ENCODE data around the gene C20orf204. TPM values are rescaled to one million over a fixed set of nuclear protein-coding genes. Genes with fewer than 3 reads are reported as not detected.
A peak's percentile ranks its signal among the peaks of the same experiment; 100 is the strongest.

Gene C20orf204
- total and polyA plus RNA-seq, 7 donors = under 0.01 to 1.7 (median 0.41) TPM; not detected in 2

DNA sequence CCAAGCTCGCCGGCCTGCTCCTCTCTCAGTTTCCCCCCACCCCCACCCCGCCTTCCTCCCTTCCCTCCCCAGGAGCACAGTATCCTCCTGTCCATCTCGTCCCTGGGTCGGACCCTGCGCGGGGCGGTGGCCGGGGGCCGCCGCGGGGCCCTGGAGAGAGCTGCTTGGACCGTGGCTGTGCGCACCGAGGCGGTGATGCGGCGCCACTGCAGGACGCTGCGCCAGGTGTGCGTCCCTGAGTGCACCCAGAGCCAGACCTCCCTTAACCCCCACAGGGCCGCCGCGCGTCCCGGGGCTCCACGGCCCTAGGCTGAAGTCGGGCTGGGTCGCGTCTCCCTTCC lies 2.2 kb downstream of the C20orf204 start:
- TF ChIP-seq EP300 (IDR thresholded peaks at IDR 0.05) (no peak), POLR2A (IDR thresholded peaks at IDR 0.05) (no peak), POLR2AphosphoS5 (IDR thresholded peaks at IDR 0.05) (no peak)
- TF ChIP-seq, protein P1, sequence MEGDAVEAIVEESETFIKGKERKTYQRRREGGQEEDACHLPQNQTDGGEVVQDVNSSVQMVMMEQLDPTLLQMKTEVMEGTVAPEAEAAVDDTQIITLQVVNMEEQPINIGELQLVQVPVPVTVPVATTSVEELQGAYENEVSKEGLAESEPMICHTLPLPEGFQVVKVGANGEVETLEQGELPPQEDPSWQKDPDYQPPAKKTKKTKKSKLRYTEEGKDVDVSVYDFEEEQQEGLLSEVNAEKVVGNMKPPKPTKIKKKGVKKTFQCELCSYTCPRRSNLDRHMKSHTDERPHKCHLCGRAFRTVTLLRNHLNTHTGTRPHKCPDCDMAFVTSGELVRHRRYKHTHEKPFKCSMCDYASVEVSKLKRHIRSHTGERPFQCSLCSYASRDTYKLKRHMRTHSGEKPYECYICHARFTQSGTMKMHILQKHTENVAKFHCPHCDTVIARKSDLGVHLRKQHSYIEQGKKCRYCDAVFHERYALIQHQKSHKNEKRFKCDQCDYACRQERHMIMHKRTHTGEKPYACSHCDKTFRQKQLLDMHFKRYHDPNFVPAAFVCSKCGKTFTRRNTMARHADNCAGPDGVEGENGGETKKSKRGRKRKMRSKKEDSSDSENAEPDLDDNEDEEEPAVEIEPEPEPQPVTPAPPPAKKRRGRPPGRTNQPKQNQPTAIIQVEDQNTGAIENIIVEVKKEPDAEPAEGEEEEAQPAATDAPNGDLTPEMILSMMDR (IDR thresholded peaks at IDR 0.05) = no peak
- peaks cover 0 to 40% (median 33%) of the 10 kb centered on the region in 4 donors for H3K4me1 ChIP-seq
- 1 to 2% methylated on average over 30 of the region's 30 CpGs for WGBS, 2 donors
- H3K36me3 ChIP-seq = peaks cover 0 to 22% (median 4%) of the 10 kb centered on the region in 4 donors
- DNase-seq = no peak
- peak overlapping the region in 3 of 4 donors; percentile 42 to 54 (median 52) for H3K4me3 ChIP-seq
- H3K9me3 ChIP-seq = no peaks in the 10 kb centered on the region
- intact Hi-C loops (cut with DNase I) = loop anchor here (2.0 kb wide), 1 partner anchor 83 kb away; no protein-coding TSS in a partner anchor
- H3K27ac ChIP-seq = peak overlapping the region in 3 of 4 donors; percentile 38 to 58 (median 58)
- H3K27me3 ChIP-seq = peaks cover 44 to 67% (median 66%) of the 10 kb centered on the region in 3 donors

DNA sequence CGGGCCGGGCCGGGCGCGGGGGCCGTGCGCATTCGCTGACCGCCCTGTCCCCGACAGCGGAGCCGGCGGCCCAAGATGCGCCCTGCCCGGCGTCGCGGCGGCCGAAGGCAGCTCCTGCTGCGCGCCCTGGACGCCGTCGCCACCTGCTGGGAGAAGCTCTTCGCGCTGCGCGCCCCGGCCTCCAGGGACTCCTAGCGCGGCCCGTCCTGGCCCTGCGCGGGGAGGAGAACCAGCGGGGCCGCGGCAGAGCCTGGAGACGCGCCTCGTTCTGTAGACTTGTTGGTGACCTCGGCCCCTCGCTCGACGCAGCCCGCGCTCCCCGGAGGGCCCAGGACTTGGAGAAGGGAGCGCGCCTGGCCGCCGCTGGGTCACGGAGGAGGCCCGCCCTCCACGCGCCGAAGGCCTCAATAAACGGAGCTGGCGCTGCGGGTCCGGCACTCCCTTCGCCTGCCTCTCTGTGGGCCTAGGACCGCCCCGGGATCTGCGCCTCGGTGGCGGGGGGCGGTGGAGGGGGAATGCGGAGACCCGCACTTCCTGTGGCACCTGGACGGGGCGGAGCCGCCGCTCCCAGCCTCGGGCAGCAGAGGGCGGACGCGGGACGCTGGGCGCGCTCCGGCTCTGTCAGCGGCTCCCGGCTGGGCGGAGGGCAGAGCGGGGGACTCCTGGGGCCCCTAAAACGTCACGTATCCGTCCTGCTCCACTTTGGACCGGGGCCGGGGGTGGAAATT lies 2.7 kb downstream of the C20orf204 start:
- Histone ChIP-seq H3K9me3 (no peaks in the 10 kb centered on the region), H3K4me3 (peak overlapping the region; percentile 17 to 54 (median 47)), H3K27ac (peak overlapping the region in 3 of 4 donors; percentile 38 to 58 (median 58)), H3K4me1 (peaks cover 0 to 40% (median 33%) of the 10 kb centered on the region in 4 donors), H3K36me3 (peaks cover 0 to 19% (median 2%) of the 10 kb centered on the region in 4 donors), H3K27me3 (peaks cover 44 to 73% (median 69%) of the 10 kb centered on the region in 3 donors)
- 0 to 1% methylated on average over 91 of the region's 91 CpGs for WGBS, 2 donors
- DNase-seq = peak; percentile 80
- TF ChIP-seq POLR2AphosphoS5 (IDR thresholded peaks at IDR 0.05) = no peak
- TF ChIP-seq, protein P1 (IDR thresholded peaks at IDR 0.05) = peak; percentile 42 to 69 (median 66)
- intact Hi-C loops (cut with DNase I) = loop anchor here (2.0 kb wide), 1 partner anchor 82 kb away; no protein-coding TSS in a partner anchor

DNA sequence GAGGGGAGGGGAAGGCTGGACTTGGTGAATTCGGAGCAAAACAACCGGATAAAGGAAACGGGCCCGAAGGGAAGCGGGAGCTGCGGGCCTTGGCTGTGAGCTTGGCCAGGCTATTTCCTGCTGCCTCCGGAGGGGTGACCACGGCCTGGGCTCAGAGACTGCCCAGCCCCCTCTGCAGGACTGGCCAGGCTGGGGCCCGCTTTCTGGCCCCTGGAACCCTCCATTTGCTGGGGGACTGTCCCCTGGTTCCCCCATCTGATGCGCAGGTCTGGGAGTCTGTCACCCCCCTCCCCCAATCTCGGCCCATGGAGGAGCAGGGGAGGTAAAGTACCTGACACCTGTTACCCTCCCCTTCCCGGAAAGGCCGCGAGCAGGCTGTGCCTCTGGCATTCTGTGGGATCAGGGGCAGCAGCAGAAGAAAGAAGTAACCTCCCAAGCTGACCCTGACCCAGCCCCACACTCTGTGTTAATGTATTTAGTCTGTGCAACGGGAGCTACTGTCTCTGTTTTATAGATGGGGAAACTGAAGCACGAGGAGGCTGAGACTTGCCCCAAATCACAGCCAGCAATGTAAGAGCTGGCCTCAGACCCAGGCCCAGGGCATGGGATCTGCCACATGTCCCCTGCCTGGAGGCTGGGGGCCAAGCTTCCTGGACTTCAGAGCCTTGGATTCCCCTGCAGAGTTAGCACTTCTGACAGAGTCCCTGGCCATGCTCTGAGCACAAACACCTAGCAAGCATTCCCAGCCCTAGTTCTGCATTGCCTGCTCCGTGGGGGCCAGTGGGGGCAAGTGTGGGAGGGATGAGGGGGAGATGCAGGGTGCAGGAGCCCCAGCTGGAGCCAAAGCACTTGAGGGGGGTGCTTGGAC lies 3.5 kb downstream of the C20orf204 start:
- peaks cover 44 to 81% (median 74%) of the 10 kb centered on the region in 3 donors for H3K27me3 ChIP-seq
- H3K27ac ChIP-seq = peak overlapping the region in 1 of 4 donors; percentile 0
- peak overlapping the region in 3 of 4 donors; percentile 42 to 54 (median 52) for H3K4me3 ChIP-seq
- H3K9me3 ChIP-seq = no peaks in the 10 kb centered on the region
- 7 to 21% methylated on average over 17 of the region's 17 CpGs for WGBS, 2 donors
- no peak for DNase-seq
- TF ChIP-seq POLR2AphosphoS5 (IDR thresholded peaks at IDR 0.05) = no peak
- TF ChIP-seq, protein P1 (IDR thresholded peaks at IDR 0.05) = no peak
- no peak for TF ChIP-seq EP300 (IDR thresholded peaks at IDR 0.05)
- TF ChIP-seq POLR2A (IDR thresholded peaks at IDR 0.05) = no peak
- peaks cover 0 to 40% (median 33%) of the 10 kb centered on the region in 4 donors for H3K4me1 ChIP-seq
- intact Hi-C loops (cut with DNase I) = loop anchor here (2.0 kb wide), 1 partner anchor 81 kb away; no protein-coding TSS in a partner anchor
- peaks cover 0 to 11% (median 0%) of the 10 kb centered on the region in 4 donors for H3K36me3 ChIP-seq

DNA sequence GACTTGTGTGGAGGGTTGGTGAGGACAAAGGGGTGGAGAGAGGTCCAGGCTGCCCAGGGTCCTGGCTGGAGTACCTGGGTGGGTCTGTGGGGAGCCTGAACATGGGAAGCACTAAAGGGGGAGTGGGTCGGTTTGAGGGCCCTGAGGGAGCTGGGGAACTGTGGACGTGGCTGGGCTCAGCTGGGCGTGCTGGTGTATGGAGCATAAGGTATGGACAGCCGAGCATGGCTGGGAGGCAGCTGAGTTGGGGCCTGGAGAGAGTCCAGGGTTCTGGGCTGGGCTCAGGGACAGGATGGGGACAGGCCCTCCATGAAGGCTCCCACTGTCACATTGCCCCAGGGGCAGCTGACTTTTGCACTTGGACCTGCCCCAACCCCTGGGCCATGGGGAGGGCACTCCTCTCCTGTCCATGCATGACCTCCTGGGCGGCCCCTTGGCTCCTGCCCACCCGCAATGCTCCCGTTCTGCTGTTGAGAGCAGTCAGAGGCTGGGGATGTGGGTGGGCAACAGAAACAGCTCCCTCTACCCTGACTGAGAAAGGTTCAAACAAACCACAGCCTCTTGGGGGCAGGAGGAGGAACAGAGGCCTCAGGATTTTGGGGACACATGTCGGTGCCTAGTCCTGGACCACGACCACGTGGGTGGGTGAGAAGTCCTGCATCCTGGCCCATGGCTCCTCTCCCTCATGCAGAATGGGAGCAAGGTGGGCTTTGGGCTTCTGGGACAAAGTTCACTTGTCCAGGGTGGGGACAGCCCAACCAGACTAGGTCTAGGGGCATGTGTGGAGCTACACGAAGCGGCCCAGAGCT lies 4.5 kb downstream of the C20orf204 start:
- DNase-seq = no peak
- intact Hi-C loops (cut with DNase I) = no loop called here
- Histone ChIP-seq H3K27me3 (peaks cover 44 to 90% (median 84%) of the 10 kb centered on the region in 3 donors), H3K9me3 (no peaks in the 10 kb centered on the region), H3K36me3 (peaks cover 0 to 2% (median 0%) of the 10 kb centered on the region in 4 donors), H3K4me1 (peaks cover 0 to 40% (median 33%) of the 10 kb centered on the region in 4 donors), H3K27ac (peak overlapping the region in 1 of 4 donors; percentile 12), H3K4me3 (no peak overlapping the region)
- WGBS, 2 donors = 70 to 72% methylated on average over 12 of the region's 12 CpGs
- no peak for TF ChIP-seq EP300 (IDR thresholded peaks at IDR 0.05)
- no peak for TF ChIP-seq POLR2AphosphoS5 (IDR thresholded peaks at IDR 0.05)
- TF ChIP-seq, protein P1 (IDR thresholded peaks at IDR 0.05) = no peak
- no peak for TF ChIP-seq POLR2A (IDR thresholded peaks at IDR 0.05)

Data from sigmoid colon (tissue), 7 donors.